Activated naive CD8-positive, alpha-beta T cell (primary cell): ENCODE measurements around the gene TRERF1.
A peak's percentile ranks its signal among the peaks of the same experiment; 100 is the strongest.

Experiments used
- H3K27ac Mint-ChIP-seq: one replicate; pipeline ENCODE4 v1.8.0; 2021; ENCODE audit warnings: mixed read lengths
- H3K27me3 Mint-ChIP-seq: one replicate; pipeline ENCODE4 v1.8.0; 2021; ENCODE audit warnings: mixed read lengths
- H3K36me3 Mint-ChIP-seq: one replicate; pipeline ENCODE4 v1.8.0; 2021; ENCODE audit warnings: mixed read lengths
- H3K4me1 Mint-ChIP-seq: one replicate; pipeline ENCODE4 v1.8.0; 2021; ENCODE audit warnings: low read depth, mixed read lengths
- H3K4me3 Mint-ChIP-seq: one replicate; pipeline ENCODE4 v1.8.0; 2021; ENCODE audit warnings: mild to moderate bottlenecking, mixed read lengths
- H3K9me3 Mint-ChIP-seq: one replicate; pipeline ENCODE4 v1.8.0; 2021; ENCODE audit warnings: low read depth, mixed read lengths

Gene TRERF1

DNA sequence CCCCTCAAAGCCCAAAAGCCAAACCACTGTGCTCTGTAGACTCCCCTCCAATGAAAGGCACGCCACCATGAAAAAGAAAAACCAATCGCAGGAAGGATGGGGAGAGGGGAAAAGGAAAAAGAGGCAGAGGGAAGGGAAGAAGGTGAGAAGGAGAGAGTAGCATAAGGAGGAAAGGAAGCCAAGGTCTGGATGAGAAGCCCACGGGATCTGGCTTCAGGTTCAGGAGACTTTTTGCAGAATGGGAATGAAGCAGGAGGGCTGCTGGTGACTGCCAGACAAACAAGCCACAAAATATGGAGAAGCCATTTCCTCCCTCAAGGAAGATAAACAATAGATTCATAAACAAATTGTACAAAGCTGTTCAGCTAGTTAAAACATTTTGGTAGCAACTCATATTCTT is 155.1 kb downstream of the TRERF1 start:
- Mint-ChIP-seq H3K27me3 (no peaks in the 10 kb centered on the region), H3K9me3 (peaks cover 3% of the 10 kb centered on the region), H3K27ac (peak overlapping the region; percentile 11), H3K4me1 (peaks cover 53% of the 10 kb centered on the region), H3K36me3 (peaks cover 26% of the 10 kb centered on the region), H3K4me3 (no peak overlapping the region)

DNA sequence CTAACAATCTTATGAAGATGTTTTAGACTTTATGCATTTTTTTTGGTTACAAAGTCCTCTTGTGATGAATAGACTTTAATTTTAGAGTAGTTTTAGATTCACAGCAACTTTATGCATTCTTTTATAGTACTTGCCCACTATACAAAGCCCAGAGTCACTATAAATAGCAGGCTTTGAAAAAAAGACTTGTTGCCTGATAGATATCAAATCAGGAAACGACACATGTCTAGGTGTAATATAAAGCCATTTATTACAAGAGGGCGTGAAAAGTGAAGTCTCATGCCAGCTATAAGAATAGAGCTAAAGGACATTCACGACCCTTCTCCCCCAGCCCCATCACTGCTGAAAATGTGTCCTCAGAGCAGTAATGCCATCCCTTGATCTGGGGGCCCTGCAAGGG is 156.0 kb downstream of the TRERF1 start:
- Mint-ChIP-seq H3K4me3 (no peak overlapping the region), H3K27ac (peak overlapping the region; percentile 22), H3K27me3 (no peaks in the 10 kb centered on the region), H3K36me3 (peaks cover 25% of the 10 kb centered on the region), H3K9me3 (peaks cover 3% of the 10 kb centered on the region), H3K4me1 (peaks cover 53% of the 10 kb centered on the region)

DNA sequence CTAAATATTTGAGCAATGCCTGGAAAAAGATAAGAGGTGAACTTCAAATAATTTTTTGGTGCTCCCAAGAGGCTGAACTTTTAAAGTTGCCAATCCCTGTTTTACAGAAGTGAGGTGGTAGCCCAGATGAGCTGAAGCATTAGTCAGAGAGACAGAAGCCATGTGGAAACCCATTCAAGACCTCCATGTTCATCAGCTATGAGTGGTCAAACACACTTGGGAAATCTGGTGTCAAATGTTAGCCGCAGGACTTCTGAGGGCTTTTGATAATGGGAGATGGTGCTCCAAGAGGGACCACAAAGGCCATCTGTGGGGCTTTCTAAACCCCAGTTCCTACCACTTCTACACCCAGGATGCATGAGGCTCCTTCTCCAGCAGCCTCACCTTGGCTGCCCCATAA is 156.5 kb downstream of the TRERF1 start:
- Mint-ChIP-seq H3K27ac (peak overlapping the region; percentile 22), H3K27me3 (no peaks in the 10 kb centered on the region), H3K9me3 (peaks cover 3% of the 10 kb centered on the region), H3K4me1 (peaks cover 53% of the 10 kb centered on the region), H3K36me3 (peaks cover 23% of the 10 kb centered on the region), H3K4me3 (no peak overlapping the region)

GRCh38 chr6:42294759-42295158 is 157.0 kb downstream of the TRERF1 start:
- peaks cover 53% of the 10 kb centered on the region for H3K4me1 Mint-ChIP-seq
- peaks cover 22% of the 10 kb centered on the region for H3K36me3 Mint-ChIP-seq
- peak overlapping the region; percentile 78 for H3K27ac Mint-ChIP-seq
- H3K9me3 Mint-ChIP-seq = peaks cover 3% of the 10 kb centered on the region
- H3K27me3 Mint-ChIP-seq = no peaks in the 10 kb centered on the region
- H3K4me3 Mint-ChIP-seq = peak overlapping the region; percentile 56

DNA sequence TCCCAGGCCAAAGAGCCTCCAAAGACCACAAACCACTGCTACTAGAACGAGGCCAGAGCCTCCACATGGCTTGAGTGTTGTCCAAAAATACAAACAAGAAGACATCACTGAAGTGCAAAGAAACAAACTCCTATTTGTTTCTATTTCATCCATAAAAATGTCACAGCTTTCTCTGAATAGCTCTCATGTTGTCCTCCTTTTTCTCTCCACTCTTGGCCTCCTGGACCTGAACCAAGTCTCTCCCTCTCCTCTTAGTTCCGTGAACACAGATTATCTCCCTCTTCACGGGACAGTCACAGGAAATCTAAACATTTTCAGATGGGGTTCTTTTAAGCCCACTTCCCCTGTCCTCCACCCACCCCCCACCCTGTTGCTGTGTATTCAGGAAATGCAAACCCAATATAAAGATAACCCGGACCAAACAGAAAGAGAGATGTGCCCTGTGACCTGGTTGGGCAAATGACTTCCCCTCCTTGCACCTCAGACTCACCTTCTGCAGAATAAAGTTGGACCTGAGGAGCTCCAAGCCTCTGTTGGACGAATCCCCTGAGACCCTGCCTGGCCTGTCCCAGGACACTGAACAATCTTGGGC is 158.2 kb downstream of the TRERF1 start:
- peak overlapping the region; percentile 56 for H3K4me3 Mint-ChIP-seq
- H3K4me1 Mint-ChIP-seq = peaks cover 57% of the 10 kb centered on the region
- peak overlapping the region; percentile 82 for H3K27ac Mint-ChIP-seq
- peaks cover 17% of the 10 kb centered on the region for H3K36me3 Mint-ChIP-seq
- H3K27me3 Mint-ChIP-seq = no peaks in the 10 kb centered on the region
- peaks cover 3% of the 10 kb centered on the region for H3K9me3 Mint-ChIP-seq

DNA sequence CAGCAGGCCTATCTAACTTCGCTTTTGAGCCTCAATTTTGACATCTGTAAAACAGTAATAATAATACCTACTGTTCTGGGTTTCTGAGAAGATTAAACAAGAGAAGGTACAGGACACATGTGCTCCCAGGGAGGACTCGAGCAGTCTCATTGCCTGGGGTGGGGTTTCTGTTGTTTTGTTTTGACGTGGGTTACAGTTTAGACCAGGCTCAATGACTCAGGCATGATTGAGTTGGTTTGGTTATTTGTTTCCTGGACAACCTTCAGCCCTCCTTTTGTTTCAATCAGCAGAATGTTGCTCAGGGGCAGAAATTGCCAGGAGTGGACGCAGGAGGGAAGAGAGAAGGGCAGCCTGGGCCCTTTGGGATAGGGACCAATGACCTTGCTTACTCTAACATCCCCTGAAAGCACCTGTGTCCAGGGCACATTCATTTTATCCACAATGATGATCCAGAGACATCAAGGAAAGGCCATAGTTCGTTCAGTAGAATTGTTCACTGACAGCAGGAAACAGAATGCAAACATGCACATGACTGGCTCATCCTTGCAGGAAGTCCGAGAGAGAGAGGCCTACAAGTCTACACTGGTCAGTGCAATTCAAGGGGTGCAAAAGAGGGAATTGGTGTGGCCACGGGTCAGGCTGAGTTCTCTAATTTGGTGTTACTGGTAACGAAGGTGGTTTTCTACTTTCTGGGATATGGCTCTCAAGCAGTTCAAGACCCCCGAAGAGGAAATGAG is 159.6 kb downstream of the TRERF1 start:
- Mint-ChIP-seq H3K4me3 (no peak overlapping the region), H3K9me3 (peaks cover 3% of the 10 kb centered on the region)

DNA sequence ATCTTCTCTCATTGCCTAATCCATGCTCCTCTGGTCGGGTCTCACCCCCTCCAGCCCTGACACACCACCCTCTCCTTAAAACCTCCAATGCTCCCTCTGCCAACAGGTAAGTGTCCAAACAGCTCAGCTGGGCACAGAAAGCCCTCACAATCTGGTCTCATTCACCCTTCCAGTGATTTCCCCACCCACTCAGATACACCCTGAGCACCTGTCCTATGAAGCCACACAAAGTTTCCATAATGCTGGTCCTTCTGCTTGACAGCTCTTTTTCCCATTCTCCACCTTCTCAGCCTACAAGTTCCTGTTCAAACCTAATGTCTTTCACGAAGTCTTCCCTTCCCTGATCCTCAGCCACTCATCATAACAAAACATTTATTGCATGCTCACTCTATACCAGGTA is 164.0 kb downstream of the TRERF1 start:
- Mint-ChIP-seq H3K9me3 (no peaks in the 10 kb centered on the region), H3K4me3 (no peak overlapping the region), H3K27me3 (no peaks in the 10 kb centered on the region), H3K27ac (no peak overlapping the region), H3K36me3 (peaks cover 14% of the 10 kb centered on the region), H3K4me1 (peaks cover 24% of the 10 kb centered on the region)

More for the DNA sequence above, 159.6 kb downstream of the TRERF1 start:
- H3K27ac Mint-ChIP-seq = peak overlapping the region; percentile 17
- H3K27me3 Mint-ChIP-seq = no peaks in the 10 kb centered on the region
- H3K36me3 Mint-ChIP-seq = peaks cover 21% of the 10 kb centered on the region
- H3K4me1 Mint-ChIP-seq = peaks cover 61% of the 10 kb centered on the region

DNA sequence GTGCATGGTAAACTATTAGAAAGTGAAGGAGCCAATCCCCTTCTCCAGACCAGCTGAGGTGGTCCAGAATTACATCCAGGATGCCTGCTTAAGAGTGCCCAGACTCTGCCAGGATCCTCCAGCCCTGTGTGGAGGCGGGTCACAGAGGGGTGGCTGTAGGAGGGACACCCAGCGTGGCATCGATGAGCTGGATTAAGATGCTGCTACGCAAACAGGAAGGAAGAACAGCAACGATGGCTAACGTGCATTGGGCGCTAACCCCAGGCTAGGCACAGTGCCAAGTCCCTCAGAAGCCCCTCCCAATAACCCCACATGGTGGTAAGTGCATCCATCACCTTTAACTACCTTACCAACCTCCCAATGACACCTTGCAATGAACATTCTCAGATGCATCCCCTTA is 170.2 kb downstream of the TRERF1 start:
- Mint-ChIP-seq H3K27ac (peak overlapping the region; percentile 47), H3K4me1 (peaks cover 53% of the 10 kb centered on the region), H3K36me3 (peaks cover 4% of the 10 kb centered on the region), H3K9me3 (no peaks in the 10 kb centered on the region), H3K27me3 (no peaks in the 10 kb centered on the region), H3K4me3 (peak overlapping the region; percentile 9)

- Mint-ChIP-seq H3K4me1 (peaks cover 53% of the 10 kb centered on the region), H3K27ac (peak overlapping the region; percentile 47), H3K27me3 (no peaks in the 10 kb centered on the region), H3K36me3 (peaks cover 4% of the 10 kb centered on the region), H3K4me3 (peak overlapping the region; percentile 9), H3K9me3 (no peaks in the 10 kb centered on the region)
Observed at GRCh38 chr6:42280966-42281533, 170.7 kb downstream of the TRERF1 start.

DNA sequence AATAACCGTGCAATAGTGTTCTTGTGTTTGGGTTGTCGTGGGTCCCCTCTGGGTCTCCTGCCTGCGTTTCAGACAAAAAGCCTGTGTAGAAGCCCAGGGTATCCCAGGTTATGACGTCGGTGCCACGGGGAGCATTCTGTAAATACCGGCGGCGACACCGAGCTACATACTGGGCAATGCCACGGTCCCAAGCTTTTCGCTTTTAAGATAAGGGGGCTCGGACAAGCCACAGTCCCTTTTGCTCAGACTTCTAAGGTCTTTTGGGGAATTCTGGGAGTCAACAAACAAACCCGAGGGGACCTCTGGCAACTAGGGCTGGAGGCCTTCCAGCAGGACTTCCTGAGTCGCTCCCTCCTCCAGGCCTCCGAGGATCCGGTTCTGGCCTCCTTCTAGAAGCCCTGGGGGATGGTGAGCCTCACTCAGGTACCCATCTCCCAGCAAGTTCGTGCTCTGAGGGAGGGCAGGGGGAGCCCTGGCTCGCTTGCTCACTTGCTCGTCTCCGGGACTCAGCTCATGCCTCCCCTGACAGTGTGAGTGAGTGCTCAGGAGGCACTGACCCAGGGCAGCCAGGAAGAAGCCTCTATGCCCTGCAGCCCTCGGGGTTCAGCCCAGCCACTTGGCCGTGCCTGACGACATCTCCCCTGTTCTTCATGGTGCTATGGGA is 171.6 kb downstream of the TRERF1 start:
- Mint-ChIP-seq H3K4me3 (no peak overlapping the region), H3K9me3 (no peaks in the 10 kb centered on the region), H3K4me1 (peaks cover 53% of the 10 kb centered on the region), H3K27me3 (no peaks in the 10 kb centered on the region), H3K36me3 (peaks cover 6% of the 10 kb centered on the region), H3K27ac (peak overlapping the region; percentile 64)

DNA sequence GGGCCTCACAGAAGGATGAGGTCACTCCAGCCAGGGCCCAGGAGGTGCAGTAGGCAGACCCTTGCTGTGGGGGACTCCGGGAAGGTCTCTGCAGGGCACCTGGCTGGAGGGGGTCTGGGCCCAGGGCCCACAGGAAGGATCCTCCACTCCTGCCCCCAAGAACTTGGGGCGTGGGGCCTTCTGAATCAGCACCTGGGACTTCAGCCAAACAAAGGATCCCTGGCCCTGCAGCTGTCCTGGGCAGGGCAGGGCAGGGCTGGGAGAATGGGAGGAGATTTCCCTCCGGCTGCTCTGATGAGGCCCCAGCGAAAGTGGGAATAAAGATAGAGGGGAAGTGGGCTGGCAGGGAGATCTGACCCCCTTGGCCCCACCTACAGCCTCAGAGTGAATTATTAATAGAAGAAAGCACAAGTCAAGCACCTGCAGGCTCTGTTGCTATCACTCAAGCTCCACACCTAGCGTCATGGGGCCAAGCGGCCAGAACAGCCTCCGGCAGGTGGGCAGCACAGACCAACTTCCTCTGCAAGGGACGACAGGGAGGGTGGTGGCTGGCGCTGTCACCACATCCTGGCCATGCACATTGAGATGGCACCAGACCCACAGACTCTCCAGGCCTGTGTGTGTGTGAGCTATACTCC is 172.5 kb downstream of the TRERF1 start:
- H3K27me3 Mint-ChIP-seq = no peaks in the 10 kb centered on the region
- peak overlapping the region; percentile 81 for H3K27ac Mint-ChIP-seq
- H3K4me1 Mint-ChIP-seq = peaks cover 50% of the 10 kb centered on the region
- peaks cover 5% of the 10 kb centered on the region for H3K36me3 Mint-ChIP-seq
- H3K4me3 Mint-ChIP-seq = peak overlapping the region; percentile 57
- no peaks in the 10 kb centered on the region for H3K9me3 Mint-ChIP-seq

- Mint-ChIP-seq H3K4me1 (peaks cover 50% of the 10 kb centered on the region), H3K27ac (peak overlapping the region; percentile 81), H3K27me3 (no peaks in the 10 kb centered on the region), H3K4me3 (peak overlapping the region; percentile 57), H3K36me3 (peaks cover 4% of the 10 kb centered on the region), H3K9me3 (no peaks in the 10 kb centered on the region)
Observed at GRCh38 chr6:42278131-42278853, 173.4 kb downstream of the TRERF1 start.

GRCh38 chr6:42276034-42276890 is 175.5 kb downstream of the TRERF1 start:
- H3K27me3 Mint-ChIP-seq = no peaks in the 10 kb centered on the region
- H3K9me3 Mint-ChIP-seq = no peaks in the 10 kb centered on the region
- no peak overlapping the region for H3K4me3 Mint-ChIP-seq
- no peak overlapping the region for H3K27ac Mint-ChIP-seq
- peaks cover 41% of the 10 kb centered on the region for H3K4me1 Mint-ChIP-seq
- peaks cover 2% of the 10 kb centered on the region for H3K36me3 Mint-ChIP-seq
